Esophagus (tissue), 2 donors: ENCODE data around the gene OR2M5. TPM values are rescaled to one million over a fixed set of nuclear protein-coding genes. Genes with fewer than 3 reads are reported as not detected.

Experiments used
- polyA plus RNA-seq, 2 donors: library from polyadenylated mRNA; stranded (reverse); fragments of 200-250 nt; gene quantifications; one replicate each; pipeline ENCODE4 v1.2.3, GENCODE V29; 2013
- donor health status: healthy with polysubstance abuse.
- donor health status: Bipolar disorder and iron deficiency.

Gene OR2M5
- polyA plus RNA-seq, 2 donors: not detected

Other genes starting within 250 kb of the OR2M5 start
- gene OR2W3, start 249.6 kb upstream of the OR2M5 start, polyA plus RNA-seq: under 1 TPM in 1 of 2 donors, not detected in 1; 0.12 TPM
- not detected for gene OR2T8, start 224.9 kb upstream of the OR2M5 start, polyA plus RNA-seq
- gene OR2AJ1, start 220.3 kb upstream of the OR2M5 start, polyA plus RNA-seq: not detected
- gene OR2L8, start 196.3 kb upstream of the OR2M5 start, polyA plus RNA-seq: not detected
- gene OR2AK2, start 179.9 kb upstream of the OR2M5 start, polyA plus RNA-seq: not detected
- not detected for gene OR2L5, start 131.5 kb upstream of the OR2M5 start, polyA plus RNA-seq
- gene OR2L2, start 115.1 kb upstream of the OR2M5 start, polyA plus RNA-seq: not detected
- gene OR2L3, start 98.3 kb upstream of the OR2M5 start, polyA plus RNA-seq: not detected
- gene OR2L13, start 50.0 kb upstream of the OR2M5 start, polyA plus RNA-seq: not detected
- gene OR2M2, start 29.7 kb downstream of the OR2M5 start, polyA plus RNA-seq: not detected
- gene OR2M3, start 52.1 kb downstream of the OR2M5 start, polyA plus RNA-seq: not detected
- not detected for gene OR2M4, start 86.3 kb downstream of the OR2M5 start, polyA plus RNA-seq
- gene OR2T33, start 132.8 kb downstream of the OR2M5 start, polyA plus RNA-seq: not detected
- gene OR2T12, start 158.3 kb downstream of the OR2M5 start, polyA plus RNA-seq: not detected
- gene OR2M7, start 179.4 kb downstream of the OR2M5 start, polyA plus RNA-seq: not detected
- gene OR14C36, start 203.6 kb downstream of the OR2M5 start, polyA plus RNA-seq: not detected
- not detected for gene OR2T4, start 216.5 kb downstream of the OR2M5 start, polyA plus RNA-seq
- gene OR2T6, start 230.6 kb downstream of the OR2M5 start, polyA plus RNA-seq: not detected